Activated naive CD8-positive, alpha-beta T cell treated with anti-CD3 and anti-CD28 coated beads, Interleukin-2, amount 50 U/mL, for 24 hours (primary cell): ENCODE results near the gene C2CD5.

Experiments
- ATAC-seq: fragments of 150-1000 bp; cut with Tn5 transposase; one replicate; pipeline ENCODE4 v1.10.0; 2021
- DNase-seq: peaks from one replicate; pipeline ENCODE4 v3.0.0; 2021
- H3K27ac Mint-ChIP-seq: one replicate; pipeline ENCODE4 v1.8.0; 2021; ENCODE audit warnings: mild to moderate bottlenecking, mixed read lengths
- H3K27me3 Mint-ChIP-seq: one replicate; pipeline ENCODE4 v1.8.0; 2021; ENCODE audit warnings: mixed read lengths
- H3K36me3 Mint-ChIP-seq: one replicate; pipeline ENCODE4 v1.8.0; 2021; ENCODE audit warnings: low read depth, mixed read lengths
- H3K4me1 Mint-ChIP-seq: one replicate; pipeline ENCODE4 v1.8.0; 2021; ENCODE audit warnings: mixed read lengths
- H3K4me3 Mint-ChIP-seq: one replicate; pipeline ENCODE4 v1.8.0; 2021; ENCODE audit warnings: mild to moderate bottlenecking, moderate library complexity, mixed read lengths
- H3K9me3 Mint-ChIP-seq: one replicate; pipeline ENCODE4 v1.8.0; 2021; ENCODE audit warnings: mixed read lengths

C2CD5 gene

GRCh38 chr12:22437031-22437806 lies 107.1 kb downstream of the C2CD5 start:
- H3K27ac Mint-ChIP-seq, result no peak overlapping the region
- H3K4me3 Mint-ChIP-seq, result no peak overlapping the region
- H3K4me1 Mint-ChIP-seq, result peaks cover 7% of the 10 kb centered on the region
- no peak for ATAC-seq
- DNase-seq, result no peak
- no peaks in the 10 kb centered on the region for H3K27me3 Mint-ChIP-seq
- H3K36me3 Mint-ChIP-seq, result no peaks in the 10 kb centered on the region
- no peaks in the 10 kb centered on the region for H3K9me3 Mint-ChIP-seq

- no peak for ATAC-seq
- Mint-ChIP-seq H3K36me3 (no peaks in the 10 kb centered on the region), H3K4me1 (peaks cover 14% of the 10 kb centered on the region), H3K27ac (no peak overlapping the region), H3K27me3 (no peaks in the 10 kb centered on the region), H3K4me3 (no peak overlapping the region), H3K9me3 (no peaks in the 10 kb centered on the region)
- DNase-seq, result no peak
These were observed 108.8 kb downstream of the C2CD5 start for GRCh38 chr12:22435583-22435982.

GRCh38 chr12:22431693-22432251 lies 112.6 kb downstream of the C2CD5 start:
- Mint-ChIP-seq H3K27ac (peak overlapping the region; percentile 81), H3K4me3 (peak overlapping the region; percentile 49), H3K27me3 (no peaks in the 10 kb centered on the region), H3K4me1 (peaks cover 14% of the 10 kb centered on the region), H3K9me3 (no peaks in the 10 kb centered on the region), H3K36me3 (no peaks in the 10 kb centered on the region)
- ATAC-seq, result no peak
- no peak for DNase-seq

- Mint-ChIP-seq H3K9me3 (no peaks in the 10 kb centered on the region), H3K27me3 (no peaks in the 10 kb centered on the region), H3K36me3 (no peaks in the 10 kb centered on the region), H3K27ac (peak overlapping the region; percentile 3), H3K4me1 (peaks cover 16% of the 10 kb centered on the region), H3K4me3 (no peak overlapping the region)
- ATAC-seq, result no peak
- DNase-seq, result no peak
These were observed 127.5 kb downstream of the C2CD5 start for GRCh38 chr12:22416801-22417200.

GRCh38 chr12:22415342-22416309 lies 128.7 kb downstream of the C2CD5 start:
- Mint-ChIP-seq H3K36me3 (no peaks in the 10 kb centered on the region), H3K27ac (peak overlapping the region; percentile 23), H3K4me3 (no peak overlapping the region), H3K27me3 (no peaks in the 10 kb centered on the region), H3K9me3 (no peaks in the 10 kb centered on the region), H3K4me1 (peaks cover 18% of the 10 kb centered on the region)
- ATAC-seq, result peak; percentile 59
- no peak for DNase-seq

GRCh38 chr12:22414742-22415141 lies 129.6 kb downstream of the C2CD5 start:
- Mint-ChIP-seq H3K36me3 (no peaks in the 10 kb centered on the region), H3K4me1 (peaks cover 24% of the 10 kb centered on the region), H3K4me3 (no peak overlapping the region), H3K27me3 (no peaks in the 10 kb centered on the region), H3K27ac (no peak overlapping the region), H3K9me3 (no peaks in the 10 kb centered on the region)
- ATAC-seq (no peak), DNase-seq (no peak)

- Mint-ChIP-seq H3K27ac (no peak overlapping the region), H3K4me1 (peaks cover 32% of the 10 kb centered on the region), H3K9me3 (no peaks in the 10 kb centered on the region), H3K4me3 (no peak overlapping the region), H3K36me3 (no peaks in the 10 kb centered on the region), H3K27me3 (no peaks in the 10 kb centered on the region)
- no peak for ATAC-seq
- no peak for DNase-seq
These were observed 130.8 kb downstream of the C2CD5 start for GRCh38 chr12:22413592-22413991.

GRCh38 chr12:22412581-22412980 lies 131.8 kb downstream of the C2CD5 start:
- H3K4me1 Mint-ChIP-seq, result peaks cover 34% of the 10 kb centered on the region
- H3K27me3 Mint-ChIP-seq, result no peaks in the 10 kb centered on the region
- DNase-seq (no peak), ATAC-seq (no peak)
- H3K27ac Mint-ChIP-seq, result no peak overlapping the region
- no peaks in the 10 kb centered on the region for H3K9me3 Mint-ChIP-seq
- no peaks in the 10 kb centered on the region for H3K36me3 Mint-ChIP-seq
- no peak overlapping the region for H3K4me3 Mint-ChIP-seq

- no peaks in the 10 kb centered on the region for H3K27me3 Mint-ChIP-seq
- H3K4me3 Mint-ChIP-seq, result peak overlapping the region; percentile 47
- DNase-seq, result no peak
- H3K9me3 Mint-ChIP-seq, result no peaks in the 10 kb centered on the region
- H3K4me1 Mint-ChIP-seq, result peaks cover 24% of the 10 kb centered on the region
- no peaks in the 10 kb centered on the region for H3K36me3 Mint-ChIP-seq
- ATAC-seq, result no peak
- no peak overlapping the region for H3K27ac Mint-ChIP-seq
These were observed 133.9 kb downstream of the C2CD5 start for GRCh38 chr12:22410486-22410885.

- no peaks in the 10 kb centered on the region for H3K9me3 Mint-ChIP-seq
- H3K27me3 Mint-ChIP-seq, result no peaks in the 10 kb centered on the region
- peaks cover 19% of the 10 kb centered on the region for H3K4me1 Mint-ChIP-seq
- peak overlapping the region; percentile 62 for H3K4me3 Mint-ChIP-seq
- peak overlapping the region; percentile 13 for H3K27ac Mint-ChIP-seq
- no peaks in the 10 kb centered on the region for H3K36me3 Mint-ChIP-seq
- DNase-seq (peak; percentile 13), ATAC-seq (peak; percentile 95)
These were observed 134.8 kb downstream of the C2CD5 start for GRCh38 chr12:22409377-22410164.

- peaks cover 18% of the 10 kb centered on the region for H3K4me1 Mint-ChIP-seq
- H3K9me3 Mint-ChIP-seq, result no peaks in the 10 kb centered on the region
- ATAC-seq, result no peak
- peak overlapping the region; percentile 62 for H3K4me3 Mint-ChIP-seq
- no peaks in the 10 kb centered on the region for H3K27me3 Mint-ChIP-seq
- DNase-seq, result no peak
- no peak overlapping the region for H3K27ac Mint-ChIP-seq
- no peaks in the 10 kb centered on the region for H3K36me3 Mint-ChIP-seq
These were observed 135.5 kb downstream of the C2CD5 start for GRCh38 chr12:22408610-22409376.

- DNase-seq (no peak), ATAC-seq (no peak)
- H3K4me3 Mint-ChIP-seq, result no peak overlapping the region
- H3K36me3 Mint-ChIP-seq, result no peaks in the 10 kb centered on the region
- no peaks in the 10 kb centered on the region for H3K9me3 Mint-ChIP-seq
- peaks cover 18% of the 10 kb centered on the region for H3K4me1 Mint-ChIP-seq
- H3K27me3 Mint-ChIP-seq, result peaks cover 2% of the 10 kb centered on the region
- H3K27ac Mint-ChIP-seq, result no peak overlapping the region
These were observed 136.9 kb downstream of the C2CD5 start for GRCh38 chr12:22407397-22407796.

GRCh38 chr12:22406627-22407026 lies 137.7 kb downstream of the C2CD5 start:
- Mint-ChIP-seq H3K36me3 (no peaks in the 10 kb centered on the region), H3K9me3 (no peaks in the 10 kb centered on the region), H3K27ac (no peak overlapping the region), H3K4me3 (no peak overlapping the region), H3K27me3 (peaks cover 2% of the 10 kb centered on the region), H3K4me1 (peaks cover 18% of the 10 kb centered on the region)
- DNase-seq (no peak), ATAC-seq (no peak)
